K562 (cell line): ENCODE measurements around the gene PLEKHH2. TPM values are rescaled to one million over a fixed set of nuclear protein-coding genes. Genes with fewer than 3 reads are reported as not detected.

Experiments used
- CHD7 ChIP-seq: fragments of 200-600 bp; sonication (generic); IDR thresholded peaks from one replicate; pipeline ENCODE4 v1.6.1; 2012; ENCODE audit warnings: mild to moderate bottlenecking, low read depth, low read length, inconsistent platforms
- CREBBP ChIP-seq: IDR thresholded peaks from one replicate; pipeline ENCODE4 v1.6.1; 2012; ENCODE audit warnings: low read depth, mild to moderate bottlenecking, control low read depth, inconsistent platforms, low read length
- GATAD2A ChIP-seq: fragments of 450-650 bp; IDR thresholded peaks from 2 replicates; pipeline ENCODE4 v1.6.1; 2017
- HMBOX1 ChIP-seq: sonication (generic); IDR thresholded peaks from 2 replicates; pipeline ENCODE4 v1.6.1; 2016
- HNRNPL ChIP-seq: fragments of 200-400 bp; formaldehyde crosslinking; IDR thresholded peaks from 2 replicates; pipeline ENCODE4 v1.6.1; 2017; ENCODE audit warnings: low read depth, mild to moderate bottlenecking, low read length
- PHF8 ChIP-seq: fragments of 200-600 bp; sonication (generic); IDR thresholded peaks from 2 replicates; pipeline ENCODE4 v1.6.1; 2012; ENCODE audit warnings: mixed run types, mild to moderate bottlenecking, inconsistent platforms, low read length, moderate library complexity, borderline replicate concordance
- PURB ChIP-seq: sonication (generic); formaldehyde crosslinking; IDR thresholded peaks from 2 replicates; pipeline ENCODE4 v1.9.0; 2021; ENCODE audit warnings: low read depth, mild to moderate bottlenecking, missing genetic modification reagents
- SMAD2 ChIP-seq: fragments of 150-350 bp; IDR thresholded peaks from 2 replicates; pipeline ENCODE4 v1.6.1; 2014; ENCODE audit warnings: low read depth, mild to moderate bottlenecking, low read length
- TSHZ1 ChIP-seq: fragments of 250-450 bp; sonication (Bioruptor Pico); IDR thresholded peaks from 2 replicates; pipeline ENCODE4 v1.4.0; 2020; ENCODE audit warnings: mild to moderate bottlenecking, moderate library complexity
- ZNF347 ChIP-seq: fragments of 450-650 bp; formaldehyde crosslinking; IDR thresholded peaks from 2 replicates; pipeline ENCODE4 v1.4.0; 2020; ENCODE audit warnings: low read depth, mild to moderate bottlenecking, moderate library complexity
- polyA plus RNA-seq, 8 experiments: library from polyadenylated mRNA; depleted of rRNA in 4 of 8; stranded (reverse) in 5 of 8; unstranded in 3 of 8; fragments of >200 nt; fragmentation: Nextera tagmentation in 2 of 8; fragmentation: Illumina TruSeq in 1 of 8; extraction: Ambion mirVana in 2 of 8; extraction: Trizol in 1 of 8; gene quantifications; 2 replicates each; pipeline versions ENCODE4 v1.2.1 to v1.2.3, GENCODE V29; 2011 to 2014; ENCODE audit warnings: inconsistent platforms in 1 of 8, missing spikeins in 1 of 8
- total RNA-seq, 7 experiments: library from RNA; depleted of rRNA in 6 of 7; stranded (reverse); fragments of >200 nt in 6 of 7; fragmentation: Illumina TruSeq in 2 of 7; extraction: Trizol in 2 of 7; gene quantifications; 2 replicates each; pipeline versions ENCODE4 v1.2.1 to v1.2.3, GENCODE V29; 2011 to 2021; ENCODE audit warnings: low replicate concordance in 1 of 7

The PLEKHH2 gene
- total and polyA plus RNA-seq, 9 of the 15 experiments (the other 6 are each of a cell fraction or from before 2014, with no cell fraction given) = 0.77 to 13.5 (median 2.7) TPM

GRCh38 chr2:43714164-43714563 lies 77.1 kb downstream of the PLEKHH2 start (continued):
- TF ChIP-seq CHD7 (no peak), ZNF347 (CRISPR knock-in tag) (no peak), GATAD2A (no peak), TSHZ1 (CRISPR knock-in tag) (no peak), HMBOX1 (no peak), PURB (no peak), HNRNPL (no peak), SMAD2 (no peak), PHF8 (no peak), CREBBP (no peak)
